ENCODE measurements around the gene TCF12.

TCF12 gene

GRCh38 chr15:57027596-57027995, 109.2 kb downstream of the TCF12 start:
- no peak for DNase-seq (ENCODE audit: extremely low read depth, low read depth)
- no peak for TF ChIP-seq CTCF (IDR thresholded peaks at IDR 0.05; ENCODE audit: low read depth, low read length)

GRCh38 chr15:57028176-57028575, 109.7 kb downstream of the TCF12 start:
- no peak for DNase-seq (ENCODE audit: extremely low read depth, low read depth)
- TF ChIP-seq CTCF (IDR thresholded peaks at IDR 0.05; ENCODE audit: low read depth, low read length): no peak

GRCh38 chr15:57030011-57030410, 111.6 kb downstream of the TCF12 start:
- TF ChIP-seq CTCF (IDR thresholded peaks at IDR 0.05; ENCODE audit: low read depth, low read length): no peak
- no peak for DNase-seq (ENCODE audit: extremely low read depth, low read depth)

- TF ChIP-seq CTCF (IDR thresholded peaks at IDR 0.05; ENCODE audit: low read depth, low read length): no peak
- DNase-seq (ENCODE audit: extremely low read depth, low read depth): no peak
Measured at GRCh38 chr15:57031082-57031481, 112.6 kb downstream of the TCF12 start.

GRCh38 chr15:57031605-57032004, 113.2 kb downstream of the TCF12 start:
- DNase-seq (ENCODE audit: extremely low read depth, low read depth): no peak
- TF ChIP-seq CTCF (IDR thresholded peaks at IDR 0.05; ENCODE audit: low read depth, low read length): no peak

GRCh38 chr15:57032338-57032737, 113.9 kb downstream of the TCF12 start:
- no peak for TF ChIP-seq CTCF (IDR thresholded peaks at IDR 0.05; ENCODE audit: low read depth, low read length)
- DNase-seq (ENCODE audit: extremely low read depth, low read depth): no peak

GRCh38 chr15:57033715-57034439, 115.4 kb downstream of the TCF12 start:
- no peak for DNase-seq (ENCODE audit: extremely low read depth, low read depth)
- TF ChIP-seq CTCF (IDR thresholded peaks at IDR 0.05; ENCODE audit: low read depth, low read length): no peak

All from AG09319 (cell line).